HG02973 (cell line): ENCODE results near the gene SLC27A4.

Source experiments
- ATAC-seq: cut with Tn5 transposase; IDR thresholded peaks from one replicate; pipeline ENCODE4 v1.9.1; 2021; ENCODE audit warnings: moderate library complexity; ENCODE audit not compliant: unreplicated experiment

Gene SLC27A4

DNA sequence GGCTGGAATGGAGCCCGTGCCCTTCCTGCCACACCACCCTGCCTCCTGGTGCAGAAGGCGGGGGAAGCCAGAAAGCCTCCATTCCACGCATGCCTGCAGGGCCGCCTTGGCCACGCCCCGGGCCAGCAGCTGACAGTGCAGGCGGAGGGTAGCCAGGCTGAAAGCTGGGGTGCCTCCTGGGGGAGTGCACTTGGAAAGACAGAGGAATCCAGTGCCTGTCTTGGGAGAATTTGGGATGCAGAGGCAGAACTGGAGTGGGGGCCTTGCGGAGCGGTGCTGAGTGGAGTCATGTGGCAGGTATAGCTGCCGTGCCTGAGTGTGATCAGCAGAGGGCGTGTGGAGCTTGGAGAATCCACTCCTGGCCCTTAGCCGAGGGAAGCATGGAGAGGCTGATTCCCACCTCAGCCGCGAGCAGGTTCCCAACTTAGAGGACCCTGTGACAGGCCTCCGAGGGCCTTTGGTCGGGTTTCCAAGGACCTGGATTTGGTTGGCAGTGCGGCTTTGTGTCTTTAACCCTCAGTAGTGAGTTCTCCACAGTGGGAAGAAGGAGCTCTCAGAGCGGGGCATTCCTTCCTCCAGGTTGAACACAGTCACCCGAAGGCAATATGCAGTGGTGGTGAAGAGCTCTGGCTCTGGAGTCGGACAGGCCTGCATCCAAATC lies 21.8 kb downstream of the SLC27A4 start:
- ATAC-seq = peak; percentile 70

- no peak for ATAC-seq
Observed at GRCh38 chr9:128362774-128363173, 22.4 kb downstream of the SLC27A4 start.

DNA sequence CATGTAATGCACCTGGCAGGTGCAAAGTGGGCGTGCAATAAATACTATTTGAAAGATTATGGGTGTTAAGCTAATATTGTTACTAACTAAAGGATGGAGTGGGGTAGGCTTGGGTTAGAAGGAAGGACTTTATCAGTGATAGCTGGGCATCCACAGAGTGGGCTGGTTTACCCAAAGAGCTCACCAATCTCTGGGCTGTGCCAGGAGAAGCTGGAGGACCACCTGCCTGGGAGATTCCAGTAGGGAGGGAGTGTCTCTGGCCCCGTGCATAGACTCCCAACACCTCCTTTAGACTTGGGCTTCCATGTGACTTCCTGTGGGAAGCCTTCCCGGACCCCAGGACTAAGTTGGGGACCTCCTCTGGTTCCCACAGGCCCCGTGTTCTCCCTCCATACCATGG lies 25.2 kb downstream of the SLC27A4 start:
- ATAC-seq = no peak

DNA sequence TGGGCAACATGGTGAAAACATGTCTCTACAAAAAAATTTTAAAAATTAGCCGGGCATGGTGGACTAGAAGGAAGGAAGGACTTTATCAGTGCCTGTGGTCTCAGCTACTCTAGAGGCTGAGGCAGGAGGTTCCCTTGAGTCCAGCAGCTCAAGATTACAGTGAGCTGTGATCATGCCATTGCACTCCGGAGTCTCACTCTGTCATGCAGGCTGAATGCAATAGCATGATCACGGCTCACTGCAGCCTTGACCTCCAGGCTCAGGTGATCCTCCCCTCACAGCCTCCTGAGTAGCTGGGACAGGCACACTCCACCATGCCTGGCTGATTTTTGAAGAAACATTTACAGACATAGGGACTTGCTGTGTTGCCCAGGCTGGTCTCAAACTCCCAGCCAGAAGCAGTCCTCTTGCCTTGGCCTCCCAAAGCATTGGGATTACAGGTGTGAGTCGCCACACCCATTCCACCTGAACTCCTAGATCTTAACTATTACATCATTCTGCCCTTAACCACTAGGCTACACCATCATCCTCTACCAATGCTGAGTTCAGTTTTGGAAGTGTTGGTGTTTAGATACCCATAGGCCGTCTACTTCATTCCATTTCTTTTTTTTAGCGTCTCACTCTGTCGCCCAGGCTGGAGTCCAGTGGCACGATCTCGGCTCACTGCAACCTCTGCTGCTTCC lies 28.8 kb downstream of the SLC27A4 start:
- ATAC-seq = no peak

DNA sequence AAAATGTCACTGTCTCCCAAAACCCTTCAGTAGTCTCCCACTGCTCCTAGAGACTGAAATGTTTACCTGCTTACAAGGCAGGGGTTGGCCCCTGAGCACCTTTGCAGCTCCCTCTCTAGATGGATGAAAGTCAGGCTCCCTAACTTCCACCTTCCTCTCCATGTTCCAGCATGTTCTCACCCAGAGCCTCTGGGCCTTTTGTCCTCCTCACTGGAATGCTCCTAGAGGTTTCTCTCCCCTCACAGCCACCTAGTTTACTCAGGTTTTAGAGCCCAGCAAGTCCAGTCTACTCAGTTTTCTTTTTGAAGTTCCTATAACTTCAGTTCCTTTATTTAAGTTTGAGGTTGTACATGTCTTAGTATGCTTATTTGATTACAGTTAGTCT lies 30.0 kb downstream of the SLC27A4 start:
- ATAC-seq = no peak

GRCh38 chr9:128370752-128371629 lies 30.7 kb downstream of the SLC27A4 start, which contains the start of gene URM1:
Gene URM1, plus strand, starts transcription at chr9:128371374. Its CDS starts 7 bp downstream, at chr9:128371381.
- peak; percentile 82 for ATAC-seq

DNA sequence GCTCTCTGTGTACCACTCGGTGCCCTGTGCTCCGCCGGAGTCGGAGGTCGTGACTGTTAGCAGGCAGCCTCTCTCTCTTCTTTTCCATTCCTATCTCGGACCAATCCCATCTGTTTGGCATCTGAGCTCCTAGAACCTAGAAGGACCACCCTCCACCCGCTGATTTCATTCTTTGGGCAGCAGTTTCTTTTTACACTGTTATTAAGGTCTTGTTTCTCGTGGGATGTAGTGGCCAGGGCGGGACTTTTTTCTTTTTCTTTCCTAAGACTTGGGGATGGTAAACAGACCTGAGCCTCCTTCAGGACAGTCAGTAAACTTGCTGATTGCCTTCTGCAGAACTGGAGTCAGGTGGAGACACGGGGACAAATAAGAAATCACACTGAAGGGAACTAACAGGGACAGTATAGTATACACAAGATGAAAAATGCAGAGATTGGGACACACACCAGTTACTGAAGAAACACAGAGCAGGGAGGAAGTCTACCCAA lies 31.3 kb downstream of the SLC27A4 start:
- no peak for ATAC-seq

DNA sequence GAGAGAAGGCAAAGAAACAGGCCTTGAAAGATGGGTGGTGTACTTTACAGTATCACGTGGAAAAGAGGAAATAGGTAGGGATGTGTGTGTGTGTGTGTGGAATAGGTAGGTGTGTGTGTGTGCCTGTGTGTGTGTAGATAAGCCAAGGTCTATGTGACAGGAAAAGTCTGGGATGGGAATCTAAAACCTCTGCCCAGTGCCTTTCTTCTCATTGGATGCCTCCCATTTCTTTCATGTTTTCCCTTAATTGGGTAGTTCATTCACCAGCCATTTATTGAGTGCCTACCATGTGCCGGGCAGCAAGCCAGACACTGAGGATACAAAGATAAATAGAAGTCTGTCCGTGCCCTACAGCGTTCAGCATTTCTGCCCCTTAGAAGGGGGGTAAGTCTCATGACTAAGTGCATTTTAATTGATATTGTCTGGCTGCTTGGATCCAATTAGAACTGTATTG lies 31.9 kb downstream of the SLC27A4 start:
- ATAC-seq = no peak

- no peak for ATAC-seq
Observed at GRCh38 chr9:128372784-128373183, 32.5 kb downstream of the SLC27A4 start.

DNA sequence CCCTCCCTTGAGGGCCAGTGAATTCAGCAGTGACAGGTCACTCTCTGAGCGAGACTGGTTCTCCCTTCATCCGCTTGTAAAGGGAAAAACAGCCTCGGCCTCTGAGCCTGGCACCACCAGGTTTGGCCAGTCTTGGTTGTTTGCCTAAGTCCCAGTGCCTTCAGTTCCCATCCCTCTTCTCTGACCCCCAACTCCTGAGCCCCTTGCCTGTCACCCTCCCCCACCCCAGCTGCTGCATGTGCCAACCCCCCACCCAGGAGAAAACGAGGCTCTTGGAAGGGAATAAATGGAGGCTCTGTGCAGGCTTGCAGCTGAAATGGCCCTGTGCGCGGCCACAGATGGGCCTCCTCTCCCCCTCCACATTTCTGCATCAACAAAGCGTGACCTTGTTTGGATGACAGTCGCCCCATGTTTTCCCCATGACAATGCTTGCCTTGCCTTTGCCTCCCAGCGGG lies 33.9 kb downstream of the SLC27A4 start:
- ATAC-seq = no peak

GRCh38 chr9:128375865-128376264 lies 35.5 kb downstream of the SLC27A4 start:
- no peak for ATAC-seq

DNA sequence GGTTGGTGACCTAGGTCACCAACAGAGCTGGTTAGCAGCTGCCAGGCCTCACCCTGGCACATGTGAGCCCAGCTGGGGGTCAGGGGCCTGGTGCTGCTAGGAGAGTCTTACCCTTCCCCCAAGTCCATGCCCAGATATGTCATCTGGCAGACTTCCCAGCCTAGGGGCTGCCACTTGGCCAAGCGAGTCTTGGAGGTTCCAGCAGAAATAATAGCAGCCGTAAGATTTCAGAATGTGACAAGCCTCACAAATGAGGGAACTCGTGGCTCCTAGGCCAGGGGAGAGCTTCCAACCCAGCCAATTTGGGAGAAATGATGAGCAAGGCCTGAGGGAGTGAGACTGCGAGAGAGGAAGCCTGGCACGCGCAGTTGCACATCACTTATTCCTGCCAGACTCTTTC lies 41.9 kb downstream of the SLC27A4 start:
- no peak for ATAC-seq

DNA sequence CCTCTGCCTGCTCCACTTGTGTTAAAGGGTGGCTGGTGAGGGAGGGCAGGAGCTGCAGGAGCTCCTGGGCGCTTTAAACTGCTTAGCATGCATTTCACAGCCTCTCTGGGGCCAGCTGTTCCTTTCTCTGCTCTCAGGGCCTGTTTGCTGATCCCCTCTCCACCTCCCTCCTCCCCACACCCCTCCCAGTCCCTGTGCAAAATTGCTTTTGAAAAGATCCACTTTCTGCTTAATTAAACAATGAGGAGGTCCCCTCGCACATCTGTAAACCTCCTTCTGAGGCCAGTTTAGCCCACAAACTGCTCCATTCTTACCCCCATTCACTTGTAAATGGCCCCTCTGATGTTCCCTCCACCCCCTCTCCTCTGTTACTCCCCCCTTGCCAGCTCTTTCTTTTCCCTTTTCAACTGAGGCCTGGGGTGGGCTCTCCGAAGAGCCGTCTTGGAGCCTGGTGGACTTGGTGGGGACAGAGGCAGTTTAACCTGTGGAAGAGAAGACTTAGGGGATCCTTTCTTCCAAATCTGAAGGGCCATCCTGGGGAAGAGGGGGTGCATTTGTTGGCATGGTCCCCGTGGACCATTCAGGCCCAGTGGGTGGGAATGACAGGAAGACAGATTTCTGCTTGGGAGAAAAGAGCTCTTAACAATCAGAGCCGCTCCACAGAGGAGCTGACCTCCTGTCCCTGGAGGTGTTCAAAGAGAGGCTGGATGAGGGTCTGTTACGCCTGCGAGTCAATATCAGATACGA lies 42.9 kb downstream of the SLC27A4 start:
- ATAC-seq = no peak

DNA sequence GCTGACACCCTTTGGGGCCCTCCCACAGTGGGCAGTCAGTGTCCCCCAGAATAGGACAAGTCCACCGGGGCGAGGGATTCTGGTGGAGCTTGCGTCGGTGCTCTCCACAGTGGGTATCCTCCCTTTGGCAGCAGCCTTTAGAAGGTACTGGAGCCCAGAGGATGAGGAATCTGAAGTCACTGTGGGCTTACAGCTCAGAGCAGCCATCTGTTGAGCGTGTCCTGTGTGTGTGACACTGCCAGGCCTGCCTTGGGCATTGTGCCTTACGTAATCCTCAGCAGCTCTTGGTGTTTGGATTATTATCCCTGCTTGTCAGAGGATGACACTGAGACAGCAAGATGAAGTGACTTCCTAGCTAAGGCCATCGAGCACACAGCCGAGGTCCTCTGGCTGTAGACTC lies 43.5 kb downstream of the SLC27A4 start:
- ATAC-seq = no peak

GRCh38 chr9:128384801-128385495 lies 44.6 kb downstream of the SLC27A4 start:
- ATAC-seq = no peak

DNA sequence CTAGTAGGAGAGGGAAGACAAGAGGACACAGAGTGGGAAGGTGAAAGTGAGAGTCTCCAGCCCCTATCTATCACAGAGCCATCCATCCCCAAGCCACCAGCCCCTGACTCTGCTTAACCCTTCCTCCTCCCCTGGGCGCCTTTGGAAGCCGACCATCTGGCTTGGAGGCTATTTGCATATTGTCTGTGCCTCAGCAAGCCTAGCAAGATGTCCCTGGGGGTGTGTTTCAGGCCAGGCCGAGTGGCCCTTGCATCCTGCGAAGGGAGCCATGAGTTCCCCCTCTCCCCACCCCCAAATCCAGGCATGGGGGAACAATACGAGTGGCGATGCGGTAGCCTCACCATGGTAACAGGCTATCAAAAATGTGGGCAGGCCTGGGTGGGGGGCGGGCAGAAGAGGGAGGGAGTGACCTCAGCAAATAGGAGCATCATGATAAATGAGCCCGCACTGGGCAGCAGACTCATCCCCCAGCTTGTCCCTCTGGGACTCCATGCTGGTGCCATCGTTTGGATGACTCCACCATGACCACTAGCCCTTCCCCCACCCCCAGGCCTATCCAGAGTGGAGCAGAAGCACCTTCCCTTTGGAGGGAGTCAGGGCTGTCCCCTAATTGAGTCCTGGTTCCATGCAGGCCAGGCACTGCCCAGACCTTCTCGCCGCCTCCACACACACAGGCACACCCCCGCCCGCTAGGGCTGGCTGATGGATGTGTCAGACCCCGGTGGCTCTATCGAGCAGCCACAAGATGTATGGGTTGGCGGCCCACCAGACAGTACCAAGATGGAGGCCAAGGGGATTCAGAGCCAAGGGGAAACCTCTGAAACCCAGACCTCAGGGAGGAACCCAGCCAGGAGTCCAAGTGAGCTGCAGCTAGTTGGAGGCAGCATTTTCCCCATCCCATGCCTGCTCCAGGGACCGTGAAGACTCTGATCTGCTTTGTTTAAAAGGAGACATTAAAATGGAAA lies 45.5 kb downstream of the SLC27A4 start:
- no peak for ATAC-seq

GRCh38 chr9:128388150-128388549 lies 47.8 kb downstream of the SLC27A4 start:
- ATAC-seq = no peak

GRCh38 chr9:128389395-128390149 lies 49.2 kb downstream of the SLC27A4 start:
- no peak for ATAC-seq
